HCT116 (cell line): ENCODE measurements around the gene NUDT16. TPM values are rescaled to one million over a fixed set of nuclear protein-coding genes. Genes with fewer than 3 reads are reported as not detected.

ENCODE experiments used
- ATAC-seq: fragments of 200-7000 bp; cut with Tn5 transposase; 2 replicates; pipeline ENCODE4 v1.9.1; 2020; ENCODE audit warnings: mild to moderate bottlenecking, moderate library complexity
- BruUV-seq: library from RNA; stranded (reverse); fragments of 400-500 nt; replicated peaks from 2 replicates; lab custom pipeline; 2021; lab: Mats Ljungman, UMichigan
- CTCF ChIA-PET: fragments of 300-600 bp; sonication (Branson Sonifier 250); formaldehyde crosslinking; loops from one replicate; lab custom pipeline; 2021; ENCODE audit warnings: antibody characterized with exemption; lab: Charles Lee
- POLR2A ChIA-PET: fragments of 300-600, 350-600 bp; sonication (Branson Sonifier 250); formaldehyde crosslinking; loops from one replicate; lab custom pipeline; 2021; ENCODE audit warnings: antibody characterized with exemption; lab: Charles Lee
- RAD21 ChIA-PET, 2 experiments: fragments of 300-600 bp; sonication (Branson Sonifier 250); formaldehyde crosslinking; loops; one replicate each; lab custom pipeline; 2023; ENCODE audit warnings: low total read pairs in 2 of 2; ENCODE audit not compliant: uncharacterized antibody in 2 of 2, unreplicated experiment in 2 of 2, low non-redundant PET in 1 of 2; lab: Charles Lee
- DNase-seq: peaks from one replicate; pipeline ENCODE4 v3.0.0-alpha.2; 2010; ENCODE audit warnings: low read depth, low spot score
- H2AFZ ChIP-seq: fragments of 200-600 bp; shearing (Covaris generic), sonication (generic); 2 replicates; pipeline ENCODE4 v1.6.1; 2017; ENCODE audit warnings: low read depth, mixed run types, mixed read lengths, antibody characterized with exemption, low read length; ENCODE audit not compliant: poor library complexity, severe bottlenecking
- H3K27ac ChIP-seq: 2 replicates; pipeline ENCODE4 v1.5.1; 2012; ENCODE audit warnings: low read depth, low read length
- H3K27me3 ChIP-seq: fragments of 200-600 bp; sonication (generic); 2 replicates; pipeline ENCODE4 v1.6.1; 2016; ENCODE audit warnings: mixed run types, low read length, mixed read lengths; ENCODE audit not compliant: insufficient read depth
- H3K36me3 ChIP-seq, 2 experiments: fragments of 200-500 bp in 1 of 2; fragments of 200-600 bp in 1 of 2; sonication (Bioruptor generic) in 1 of 2; sonication (generic) in 1 of 2; 2 replicates each; pipeline versions ENCODE4 v1.5.1 to v1.6.1; 2014 to 2016; ENCODE audit warnings: low read length in 2 of 2, inconsistent platforms in 1 of 2, mixed read lengths in 1 of 2, mixed run types in 1 of 2; ENCODE audit not compliant: insufficient read depth in 2 of 2, control insufficient read depth in 1 of 2
- H3K4me1 ChIP-seq, 2 experiments: fragments of 200-600 bp in 1 of 2; sonication (generic) in 1 of 2; 2 replicates each; pipeline versions ENCODE4 v1.5.1 to v1.6.1; 2012 to 2017; ENCODE audit warnings: low read length in 2 of 2, inconsistent platforms in 1 of 2, mild to moderate bottlenecking in 1 of 2, mixed read lengths in 1 of 2, mixed run types in 1 of 2, moderate library complexity in 1 of 2; ENCODE audit not compliant: insufficient read depth in 2 of 2, control insufficient read depth in 1 of 2
- H3K4me2 ChIP-seq: fragments of 200-600 bp; sonication (generic); 2 replicates; pipeline ENCODE4 v1.6.1; 2017; ENCODE audit warnings: mixed run types, low read length, mixed read lengths
- H3K4me3 ChIP-seq, 2 experiments: fragments of 200-600 bp in 1 of 2; sonication (generic) in 1 of 2; replicated peaks in 1 of 2; 2 replicates each; pipeline ENCODE4 v1.5.1; 2011 to 2016; ENCODE audit warnings: low read length in 2 of 2, control low read depth in 1 of 2, low read depth in 1 of 2, mild to moderate bottlenecking in 1 of 2, mixed read lengths in 1 of 2, mixed run types in 1 of 2
- H3K79me2 ChIP-seq: fragments of 200-600 bp; sonication (generic); 2 replicates; pipeline ENCODE4 v1.6.1; 2017; ENCODE audit warnings: mild to moderate bottlenecking, mixed run types, low read length, moderate library complexity, mixed read lengths; ENCODE audit not compliant: insufficient read depth
- H3K9ac ChIP-seq: fragments of 200-600 bp; sonication (generic); 2 replicates; pipeline ENCODE4 v1.6.1; 2016; ENCODE audit warnings: low read length, mixed read lengths
- H3K9me2 ChIP-seq: fragments of 200-600 bp; sonication (generic), shearing (Covaris generic); 2 replicates; pipeline ENCODE4 v1.6.1; 2017; ENCODE audit warnings: mixed run types, mild to moderate bottlenecking, moderate library complexity; ENCODE audit not compliant: insufficient read depth
- H3K9me3 ChIP-seq, 2 experiments: fragments of 200-500 bp in 1 of 2; fragments of 200-600 bp in 1 of 2; sonication (Bioruptor generic) in 1 of 2; sonication (generic) in 1 of 2; 2 replicates each; pipeline ENCODE4 v1.6.1; 2014 to 2017; ENCODE audit warnings: low read length in 2 of 2, mixed read lengths in 2 of 2, inconsistent platforms in 1 of 2, low read depth in 1 of 2, mild to moderate bottlenecking in 1 of 2, mixed run types in 1 of 2, moderate library complexity in 1 of 2; ENCODE audit not compliant: control insufficient read depth in 1 of 2, insufficient read depth in 1 of 2
- H4K20me1 ChIP-seq: fragments of 200-600 bp; sonication (generic), shearing (Covaris generic); 2 replicates; pipeline ENCODE4 v1.6.1; 2017; ENCODE audit warnings: mixed run types, mild to moderate bottlenecking, moderate library complexity; ENCODE audit not compliant: insufficient read depth
- ATF3 ChIP-seq: IDR thresholded peaks from 2 replicates; pipeline ENCODE4 v1.6.1; 2012
- CBX3 ChIP-seq: IDR thresholded peaks from 2 replicates; pipeline ENCODE4 v1.6.1; 2012; ENCODE audit warnings: low read depth
- CEBPB ChIP-seq: IDR thresholded peaks from 2 replicates; pipeline ENCODE4 v1.6.1; 2012; ENCODE audit warnings: low read depth
- EGR1 ChIP-seq: IDR thresholded peaks from 2 replicates; pipeline ENCODE4 v1.6.1; 2012; ENCODE audit warnings: low read depth
- EZH2 ChIP-seq: fragments of 200-600 bp; sonication (generic); IDR thresholded peaks from 2 replicates; pipeline ENCODE4 v1.6.1; 2017; ENCODE audit warnings: antibody characterized with exemption, mixed run types
- EZH2phosphoT487 ChIP-seq: fragments of 200-600 bp; IDR thresholded peaks from 2 replicates; pipeline ENCODE4 v1.6.1; 2018; ENCODE audit warnings: antibody characterized with exemption, borderline replicate concordance
- FOSL1 ChIP-seq: IDR thresholded peaks from 2 replicates; pipeline ENCODE4 v1.6.1; 2012; ENCODE audit warnings: low read depth
- RAD21 ChIP-seq: IDR thresholded peaks from 2 replicates; pipeline ENCODE4 v1.6.1; 2012; ENCODE audit warnings: low read depth, mild to moderate bottlenecking
- SP1 ChIP-seq: IDR thresholded peaks from 2 replicates; pipeline ENCODE4 v1.6.1; 2012; ENCODE audit warnings: low read depth
- YY1 ChIP-seq: IDR thresholded peaks from 2 replicates; pipeline ENCODE4 v1.6.1; 2011; ENCODE audit warnings: low read length, low read depth, moderate library complexity, mild to moderate bottlenecking; ENCODE audit not compliant: insufficient replicate concordance; ENCODE audit errors: extremely low read depth
- ZFX ChIP-seq: fragments of 450-650 bp; IDR thresholded peaks from 2 replicates; pipeline ENCODE4 v1.6.1; 2017
- intact Hi-C: fragments of 100-400 bp; cut with micrococcal nuclease; formaldehyde crosslinking; loops from 2 replicates; pipeline ENCODE4 v1.10.0; 2022
- total RNA-seq: library from RNA; stranded (reverse); gene quantifications from one replicate; pipeline ENCODE4 v1.2.1, GENCODE V29; 2021; ENCODE audit not compliant: unreplicated experiment
- TF ChIP-seq, protein P1 (sequence below), 3 experiments: fragments of 200-600 bp in 1 of 3; sonication (generic) in 1 of 3; IDR thresholded peaks in 2 of 3; conservative IDR thresholded peaks in 1 of 3; 2 replicates each; pipeline ENCODE4 v1.5.1; 2012 to 2017; ENCODE audit warnings: low read depth in 2 of 3, low read length in 2 of 3, antibody characterized with exemption in 1 of 3, borderline replicate concordance in 1 of 3, control low read depth in 1 of 3, mild to moderate bottlenecking in 1 of 3, mixed read lengths in 1 of 3, mixed run types in 1 of 3, moderate library complexity in 1 of 3; ENCODE audit not compliant: insufficient read depth in 1 of 3

Gene NUDT16
- total RNA-seq, 1 experiment from 2014 or later = 9.7 TPM

- no peaks in the 10 kb centered on the region for H3K79me2 ChIP-seq
- no peak overlapping the region for H3K27ac ChIP-seq
- ChIA-PET RAD21 (no interaction called here), POLR2A (no interaction called here), CTCF (no interaction called here)
- H3K9ac ChIP-seq = no peak overlapping the region
- no TSS peak for BruUV-seq
- H3K9me2 ChIP-seq = no peaks in the 10 kb centered on the region
- 0 out of 2 replicates have a peak overlapping the region, but pooled peaks have one; percentile 27 for H3K4me2 ChIP-seq
- H2AFZ ChIP-seq = no peak overlapping the region
- H3K36me3 ChIP-seq = no peaks in the 10 kb centered on the region
- intact Hi-C loops = no loop called here
- H3K4me1 ChIP-seq = peaks cover 0 to 7% of the 10 kb centered on the region in 2 experiments; a peak in 2 of 4 replicates
- H3K9me3 ChIP-seq = 0 out of 4 replicates have a peak, but pooled peaks cover 0 to 6% of the 10 kb centered on the region in 2 experiments
- ATAC-seq = no peak
- no peaks in the 10 kb centered on the region for H4K20me1 ChIP-seq
- DNase-seq = no peak
- TF ChIP-seq CEBPB (no peak), RAD21 (no peak), EZH2phosphoT487 (no peak), EGR1 (no peak), ATF3 (no peak), FOSL1 (no peak), ZFX (no peak), YY1 (no peak), SP1 (no peak), CBX3 (no peak), EZH2 (no peak)
- TF ChIP-seq, protein P1, sequence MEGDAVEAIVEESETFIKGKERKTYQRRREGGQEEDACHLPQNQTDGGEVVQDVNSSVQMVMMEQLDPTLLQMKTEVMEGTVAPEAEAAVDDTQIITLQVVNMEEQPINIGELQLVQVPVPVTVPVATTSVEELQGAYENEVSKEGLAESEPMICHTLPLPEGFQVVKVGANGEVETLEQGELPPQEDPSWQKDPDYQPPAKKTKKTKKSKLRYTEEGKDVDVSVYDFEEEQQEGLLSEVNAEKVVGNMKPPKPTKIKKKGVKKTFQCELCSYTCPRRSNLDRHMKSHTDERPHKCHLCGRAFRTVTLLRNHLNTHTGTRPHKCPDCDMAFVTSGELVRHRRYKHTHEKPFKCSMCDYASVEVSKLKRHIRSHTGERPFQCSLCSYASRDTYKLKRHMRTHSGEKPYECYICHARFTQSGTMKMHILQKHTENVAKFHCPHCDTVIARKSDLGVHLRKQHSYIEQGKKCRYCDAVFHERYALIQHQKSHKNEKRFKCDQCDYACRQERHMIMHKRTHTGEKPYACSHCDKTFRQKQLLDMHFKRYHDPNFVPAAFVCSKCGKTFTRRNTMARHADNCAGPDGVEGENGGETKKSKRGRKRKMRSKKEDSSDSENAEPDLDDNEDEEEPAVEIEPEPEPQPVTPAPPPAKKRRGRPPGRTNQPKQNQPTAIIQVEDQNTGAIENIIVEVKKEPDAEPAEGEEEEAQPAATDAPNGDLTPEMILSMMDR (IDR thresholded peaks at IDR 0.05 in 2 of 3, conservative IDR thresholded peaks at IDR 0.05 in 1 of 3; ENCODE audit: borderline replicate concordance in 1 of 3, insufficient read depth in 1 of 3, low read depth in 2 of 3, low read length in 2 of 3) = no peak
- TF ChIP-seq, all 23 proteins: peak for 0
- Histone ChIP-seq H3K27me3 (no peaks in the 10 kb centered on the region), H3K4me3 (no peak overlapping the region)
These were observed 21.8 kb downstream of the NUDT16 start for GRCh38 chr3:131403216-131403895.
